HUDEP-2 (cell line): ENCODE measurements around the gene APOC3.
"Not testable (repeated sequence)": the region's sequence is repeated elsewhere in the genome, so short reads cannot be mapped to it uniquely, and the experiment has no call there.

ENCODE experiments used
- DNase-seq, 76 experiments: peaks; one replicate each; lab custom pipeline; 2025; ENCODE audit not compliant: unreplicated experiment in 76 of 76; lab: John Stamatoyannopoulos, UW

APOC3 gene

DNA sequence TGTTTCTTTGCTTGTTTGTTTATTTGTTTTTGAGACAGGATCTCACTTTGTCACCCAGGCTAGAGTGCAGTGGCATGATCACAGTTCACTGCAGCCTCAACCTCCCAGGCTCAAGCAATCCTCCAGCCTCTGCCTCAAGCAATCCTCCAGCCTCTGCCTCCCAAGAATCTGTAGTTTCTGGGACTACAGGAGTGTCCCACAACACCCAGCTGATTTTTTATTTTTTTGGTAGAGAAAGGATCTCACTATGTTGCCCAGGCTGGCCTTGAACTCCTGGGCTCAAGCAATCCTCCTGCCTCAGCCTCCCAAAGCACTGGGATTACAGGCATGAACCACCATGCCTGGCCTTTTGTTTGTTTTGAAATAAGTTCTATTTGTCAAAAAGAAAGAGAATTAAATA is 28.0 kb upstream of the APOC3 start:
- DNase-seq: not testable (repeated sequence)

DNA sequence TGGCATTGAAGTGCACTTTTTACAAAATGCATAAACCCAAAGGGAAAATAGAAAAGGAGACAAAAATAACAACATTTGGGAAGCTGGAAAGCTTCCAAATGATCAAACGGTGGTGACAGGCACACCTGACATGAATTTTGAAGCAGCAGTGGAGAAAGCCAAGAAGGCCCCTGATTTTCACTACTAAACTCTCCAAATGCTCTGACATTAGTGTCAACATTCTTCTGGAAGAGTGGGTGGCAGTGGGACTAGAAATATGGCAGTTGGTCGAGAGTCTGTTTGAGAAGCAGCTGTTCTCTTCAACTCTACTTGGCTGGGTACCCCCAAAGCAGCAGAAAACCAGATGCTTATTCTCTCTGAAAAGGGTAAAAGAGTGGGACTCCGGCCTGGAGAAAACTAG is 25.7 kb upstream of the APOC3 start:
- DNase-seq: no peak

DNA sequence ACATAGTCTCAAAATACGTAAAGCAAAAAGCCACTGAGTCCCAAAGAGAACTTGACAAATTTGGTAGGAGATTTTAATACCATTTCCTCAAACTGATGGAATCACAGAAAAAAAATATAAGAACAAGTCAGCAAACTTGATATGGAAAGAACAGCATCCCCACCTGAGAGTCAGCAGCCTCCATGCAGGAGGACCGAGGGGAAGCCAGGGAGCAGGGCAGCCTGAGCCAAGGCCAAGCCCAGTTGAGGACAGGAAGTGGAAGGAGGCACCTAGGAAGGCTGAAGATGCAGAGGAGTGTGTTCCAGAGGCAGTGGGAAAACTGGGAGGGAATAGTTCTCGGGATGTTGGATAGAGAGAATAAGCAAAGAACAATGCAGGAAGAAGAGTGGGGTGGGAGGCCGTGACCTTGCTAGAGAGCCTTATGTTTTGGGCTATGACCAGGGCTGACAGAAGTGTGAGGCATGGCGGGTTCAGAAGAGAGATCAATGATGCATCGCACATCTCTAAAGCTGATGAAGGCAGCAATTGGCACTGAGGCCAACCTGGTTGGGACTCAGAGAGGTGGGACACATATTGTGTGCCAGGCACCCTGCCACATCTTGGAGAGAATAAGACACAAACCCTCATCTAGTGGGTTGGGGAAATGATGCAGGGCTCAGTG is 22.0 kb upstream of the APOC3 start:
- DNase-seq: no peak

- DNase-seq: no peak
Observed at GRCh38 chr11:116808262-116809175, 21.2 kb upstream of the APOC3 start.

DNA sequence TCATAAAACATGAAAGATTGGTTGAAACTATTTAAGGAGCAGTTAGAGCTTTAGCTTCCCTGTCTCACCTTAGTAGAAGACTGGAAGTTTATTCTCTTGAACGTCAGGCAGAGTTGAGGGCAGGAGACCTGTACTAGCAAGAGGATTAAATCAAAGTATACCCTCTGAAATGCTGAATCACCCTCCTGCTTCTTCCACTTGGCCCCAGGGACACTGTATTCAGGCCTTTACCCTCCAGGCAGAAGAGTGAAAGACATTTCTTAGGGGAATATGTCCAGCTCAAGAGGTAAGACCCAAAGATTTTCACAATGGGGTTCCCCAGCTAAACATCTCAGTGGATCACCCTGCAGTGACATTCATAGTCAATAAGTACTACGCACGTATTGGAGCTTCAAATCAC is 18.5 kb upstream of the APOC3 start:
- no peak for DNase-seq

DNA sequence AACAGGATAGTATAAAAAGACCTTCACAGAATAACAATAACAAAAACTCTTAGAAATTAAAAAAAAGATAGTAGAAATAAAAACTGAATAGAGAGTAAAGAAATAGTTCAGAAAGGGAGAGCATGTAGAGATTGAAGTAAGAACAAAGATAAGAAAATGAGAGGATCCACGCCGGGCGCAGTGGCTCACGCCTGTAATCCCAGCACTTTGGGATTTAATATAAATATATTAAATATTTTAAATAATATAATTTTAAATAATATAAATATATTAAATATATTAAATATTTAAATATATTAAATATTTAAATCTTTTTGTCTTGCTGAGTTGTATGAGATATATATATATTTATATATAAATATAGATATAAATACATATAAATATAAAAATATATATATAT is 17.6 kb upstream of the APOC3 start:
- no peak for DNase-seq

- no peak for DNase-seq
Observed at GRCh38 chr11:116813170-116813569, 16.5 kb upstream of the APOC3 start.

GRCh38 chr11:116813781-116814471 is 15.8 kb upstream of the APOC3 start:
- peak in 2 of 76 experiments; percentile 15 to 27 for DNase-seq

DNA sequence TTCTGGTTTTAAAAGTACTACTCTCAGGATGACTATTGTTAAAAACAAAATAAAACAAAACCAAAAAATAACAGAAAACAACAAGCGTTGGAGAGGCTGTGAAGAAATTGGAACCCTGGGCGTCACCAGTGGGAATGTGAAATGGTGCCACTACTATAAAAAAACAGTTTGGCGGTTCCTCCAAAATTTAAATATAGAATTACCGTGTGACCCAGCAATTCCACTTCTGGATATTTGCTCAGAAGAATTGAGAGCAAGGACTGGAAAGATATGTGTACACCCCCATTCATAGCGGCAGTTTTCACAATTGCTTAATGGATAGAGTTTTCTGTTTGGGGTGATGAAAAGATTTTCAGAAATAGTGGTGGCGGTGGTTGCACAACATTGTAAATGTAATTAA is 15.2 kb upstream of the APOC3 start:
- no peak for DNase-seq

GRCh38 chr11:116819049-116819448 is 10.7 kb upstream of the APOC3 start:
- DNase-seq: no peak

GRCh38 chr11:116821050-116821918 is 8.4 kb upstream of the APOC3 start:
- no peak for DNase-seq

DNA sequence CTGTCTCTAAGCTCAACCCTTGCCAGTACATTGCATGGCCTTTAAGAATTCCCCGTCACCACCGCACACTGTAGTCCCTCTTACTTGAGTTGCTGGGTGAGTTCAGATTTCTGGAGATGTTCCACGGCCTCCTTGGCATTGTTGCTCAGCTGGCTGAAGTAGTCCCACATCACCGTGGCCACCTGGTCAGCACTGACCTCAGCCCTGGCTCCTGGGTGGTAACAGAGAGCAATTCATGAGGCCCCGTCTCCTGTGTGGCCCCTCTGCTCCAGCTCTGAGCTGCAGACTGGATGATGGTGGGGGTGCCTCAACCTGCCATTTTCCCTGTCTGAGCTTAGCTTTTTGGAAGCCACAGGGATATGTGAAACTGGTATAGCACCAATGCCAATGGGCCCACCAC is 7.1 kb upstream of the APOC3 start:
- DNase-seq: no peak

DNA sequence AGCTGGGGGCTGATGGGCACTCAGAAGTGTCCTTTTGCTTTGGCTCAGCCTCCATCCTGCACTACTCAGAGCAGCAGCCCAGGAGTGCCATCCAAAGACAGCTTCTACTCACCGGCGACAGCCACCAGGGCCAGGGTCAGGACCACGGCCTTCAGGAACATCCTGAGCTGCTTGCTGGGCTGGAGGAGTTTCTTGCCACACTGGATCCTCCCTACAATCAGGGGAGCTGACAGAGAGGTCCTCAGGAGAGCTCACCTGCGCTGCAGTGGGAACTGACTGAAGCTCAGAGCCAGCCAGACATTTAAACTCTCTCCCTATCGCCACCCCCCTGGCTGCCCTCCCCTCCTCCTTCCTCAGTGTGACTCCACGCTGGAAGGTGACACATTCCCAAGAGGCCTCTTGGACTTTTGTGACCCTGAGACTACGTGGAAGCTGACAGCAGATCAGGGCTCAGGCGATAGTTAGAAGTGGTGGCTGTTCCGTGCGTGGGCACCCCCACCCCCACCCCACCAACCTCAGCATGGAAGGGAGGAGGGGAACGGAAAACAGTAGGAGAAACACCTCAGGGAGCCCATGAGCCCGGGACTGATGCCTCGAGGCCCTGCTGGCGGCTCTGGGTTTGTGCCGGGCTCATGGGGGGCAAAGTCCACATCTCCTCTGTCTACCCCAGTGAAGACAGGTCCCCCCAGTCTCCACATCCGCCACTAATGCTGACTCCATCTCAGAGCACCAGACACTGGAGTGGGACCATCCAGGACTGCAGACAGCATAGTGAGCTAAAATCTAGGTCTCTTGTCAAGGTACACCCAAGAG is 6.5 kb upstream of the APOC3 start, which contains the start of gene APOA4:
APOA4 (minus strand) TSS at position 274 of the 813 bp plus-strand sequence; CDS start at position 161, 113 bp downstream.
- DNase-seq: no peak

DNA sequence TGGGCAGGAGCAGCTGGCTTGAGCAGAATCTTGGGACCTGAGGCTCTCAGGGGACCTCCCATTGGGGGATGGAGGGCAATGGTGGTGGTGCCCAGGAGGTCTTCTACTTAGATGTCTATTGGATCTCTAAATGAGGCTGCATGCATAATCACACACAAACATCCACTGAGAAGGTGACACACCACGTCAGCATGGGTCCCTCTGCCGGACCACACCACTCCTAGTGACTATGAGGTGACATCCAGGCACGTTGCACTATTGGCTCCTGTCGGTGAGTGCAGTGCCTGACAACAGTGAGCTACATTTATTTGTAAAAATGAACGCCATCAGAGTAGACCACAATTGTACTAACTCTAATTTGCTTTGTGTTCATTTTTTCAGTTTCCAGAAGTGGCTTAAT is 4.3 kb upstream of the APOC3 start:
- DNase-seq: no peak

- no peak for DNase-seq
Observed at GRCh38 chr11:116825854-116826750, 3.6 kb upstream of the APOC3 start.

- DNase-seq: no peak
Observed at GRCh38 chr11:116826751-116827431, 2.8 kb upstream of the APOC3 start.

GRCh38 chr11:116827461-116827860 is 2.2 kb upstream of the APOC3 start:
- DNase-seq: no peak
